ENCODE results near the gene VTI1A. TPM values are rescaled to one million over a fixed set of nuclear protein-coding genes. Genes with fewer than 3 reads are reported as not detected.

The VTI1A gene
- total and polyA plus RNA-seq, 2 of the 8 experiments (the other 6 are each of a cell fraction or from before 2014, with no cell fraction given) = 6.0 to 20.0 TPM

DNA sequence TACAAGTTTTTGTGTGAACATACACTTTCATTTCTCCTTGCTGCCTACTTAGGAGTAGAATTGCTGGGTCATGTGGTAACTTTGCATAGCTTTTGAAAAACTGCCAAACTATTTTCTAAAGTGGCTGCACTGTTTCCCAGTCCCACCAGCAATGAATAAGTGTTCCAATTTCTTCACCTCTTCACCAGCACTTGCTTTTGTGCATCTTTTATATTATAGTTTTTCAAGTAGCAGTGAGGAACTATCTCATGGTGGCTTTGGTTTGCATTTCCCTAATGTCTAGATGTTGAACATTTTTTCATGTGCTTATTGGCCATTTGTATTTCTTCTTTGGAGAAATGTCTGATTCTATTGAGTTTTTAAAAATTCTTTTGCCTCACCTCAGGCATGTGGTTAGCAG, 273.2 kb downstream of the VTI1A start (continued):
- TF ChIP-seq, protein P1, sequence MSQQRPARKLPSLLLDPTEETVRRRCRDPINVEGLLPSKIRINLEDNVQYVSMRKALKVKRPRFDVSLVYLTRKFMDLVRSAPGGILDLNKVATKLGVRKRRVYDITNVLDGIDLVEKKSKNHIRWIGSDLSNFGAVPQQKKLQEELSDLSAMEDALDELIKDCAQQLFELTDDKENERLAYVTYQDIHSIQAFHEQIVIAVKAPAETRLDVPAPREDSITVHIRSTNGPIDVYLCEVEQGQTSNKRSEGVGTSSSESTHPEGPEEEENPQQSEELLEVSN (IDR thresholded peaks at IDR 0.05) = no peak
- TF ChIP-seq PHF8 (conservative IDR thresholded peaks at IDR 0.05; ENCODE audit: low read depth, low read length) (no peak), POU5F1 (IDR thresholded peaks at IDR 0.05; ENCODE audit: low read depth, low read length) (no peak), EZH2 (IDR thresholded peaks at IDR 0.05; ENCODE audit: low read depth, low read length, severe bottlenecking) (no peak), SRF (IDR thresholded peaks at IDR 0.05; ENCODE audit: low read depth, low read length) (no peak), EP300 (IDR thresholded peaks at IDR 0.05; ENCODE audit: borderline replicate concordance in 1 of 2, low read depth in 2 of 2, low read length in 2 of 2) (no peak)
